ENCODE data around the gene DNAJC6.
"Not testable (repeated sequence)": the region's sequence is repeated elsewhere in the genome, so short reads cannot be mapped to it uniquely, and the experiment has no call there.

The DNAJC6 gene

GRCh38 chr1:65435987-65436386 is 126.6 kb downstream of the DNAJC6 start:
- no peak for DNase-seq

GRCh38 chr1:65437616-65438015 is 128.3 kb downstream of the DNAJC6 start:
- no peak for DNase-seq

- no peak for DNase-seq
Measured at GRCh38 chr1:65440322-65440900, 131.1 kb downstream of the DNAJC6 start.

GRCh38 chr1:65440915-65441314 is 131.6 kb downstream of the DNAJC6 start:
- no peak for DNase-seq

- DNase-seq, result no peak
Measured at GRCh38 chr1:65441464-65441863, 132.1 kb downstream of the DNAJC6 start.

GRCh38 chr1:65442442-65442841 is 133.1 kb downstream of the DNAJC6 start:
- DNase-seq, result no peak

GRCh38 chr1:65443647-65444046 is 134.3 kb downstream of the DNAJC6 start:
- no peak for DNase-seq

- no peak for DNase-seq
Measured at GRCh38 chr1:65444128-65444640, 134.8 kb downstream of the DNAJC6 start.

- DNase-seq, result no peak
Measured at GRCh38 chr1:65445837-65446236, 136.5 kb downstream of the DNAJC6 start.

- no peak for DNase-seq
Measured at GRCh38 chr1:65449214-65449823, 140.0 kb downstream of the DNAJC6 start.

GRCh38 chr1:65455678-65456077 is 146.3 kb downstream of the DNAJC6 start:
- not testable (repeated sequence) for DNase-seq

GRCh38 chr1:65456481-65456880 is 147.1 kb downstream of the DNAJC6 start:
- DNase-seq, result no peak

GRCh38 chr1:65457868-65458267 is 148.5 kb downstream of the DNAJC6 start:
- DNase-seq, result no peak

GRCh38 chr1:65458730-65459396 is 149.5 kb downstream of the DNAJC6 start:
- no peak for DNase-seq

GRCh38 chr1:65459397-65459768 is 150.0 kb downstream of the DNAJC6 start:
- no peak for DNase-seq
